ENCODE measurements around the gene ERC1.
"Not testable (repeated sequence)": the region's sequence is repeated elsewhere in the genome, so short reads cannot be mapped to it uniquely, and the experiment has no call there.

ERC1 gene

DNA sequence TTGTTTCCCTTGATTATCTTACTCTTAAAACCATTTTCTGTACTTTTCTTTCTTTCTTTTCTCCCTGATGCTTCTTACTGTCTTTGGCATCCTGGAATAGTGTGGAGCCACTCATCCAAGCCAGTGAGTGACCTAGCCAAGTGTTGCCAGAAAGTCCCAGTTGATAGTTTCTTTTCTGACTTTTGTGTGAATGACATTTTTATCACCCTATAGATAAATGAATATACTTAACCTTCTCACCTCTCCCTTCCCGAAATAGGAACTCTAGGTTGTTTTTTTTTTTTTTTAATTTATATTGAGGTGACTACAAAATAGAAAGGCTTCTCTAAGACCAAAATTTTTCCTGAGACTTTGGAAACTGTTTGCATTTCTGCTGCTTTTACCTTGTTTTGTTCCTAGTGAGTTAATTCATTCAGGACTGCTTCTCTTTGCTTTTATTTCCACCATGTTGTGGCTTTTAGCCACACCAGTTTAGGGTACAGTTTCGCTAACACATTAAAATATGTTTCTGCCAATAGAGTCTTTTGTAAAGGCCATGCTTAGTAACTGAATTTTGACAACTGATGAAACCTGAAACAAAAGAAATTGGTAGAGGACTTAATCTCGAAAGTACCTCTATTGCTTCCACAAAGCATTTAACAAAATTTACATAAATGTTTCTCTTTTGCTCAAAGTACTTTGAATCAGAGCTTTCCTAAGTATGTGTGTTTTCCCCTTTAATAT, 194.6 kb downstream of the ERC1 start:
- DNase-seq (ENCODE audit: low read depth in 2 of 2): no peak

DNA sequence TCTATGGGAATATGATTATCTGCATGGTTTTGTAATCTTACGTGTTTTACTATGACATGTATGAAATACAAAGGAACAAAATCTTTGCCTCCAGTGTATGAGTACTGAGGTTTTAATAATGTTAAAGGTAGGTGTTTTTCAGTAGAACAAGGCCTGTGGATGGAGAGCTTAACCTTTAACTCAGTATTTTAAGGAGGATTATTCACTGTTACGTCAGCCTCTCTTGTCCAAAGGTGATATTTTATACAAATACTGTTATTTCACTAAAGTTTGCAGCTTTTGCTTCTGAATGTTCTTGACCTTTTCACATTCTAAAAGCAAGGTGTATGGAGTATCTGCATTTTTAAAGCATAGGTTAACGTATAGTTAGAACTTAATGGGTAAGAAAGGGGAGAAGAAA, 195.3 kb downstream of the ERC1 start:
- DNase-seq (ENCODE audit: low read depth in 2 of 2): no peak

- no peak for DNase-seq (ENCODE audit: low read depth in 2 of 2)
These were observed 197.0 kb downstream of the ERC1 start for GRCh38 chr12:1188016-1188415.

GRCh38 chr12:1189163-1189562, 198.1 kb downstream of the ERC1 start:
- DNase-seq (ENCODE audit: low read depth in 2 of 2): no peak

DNA sequence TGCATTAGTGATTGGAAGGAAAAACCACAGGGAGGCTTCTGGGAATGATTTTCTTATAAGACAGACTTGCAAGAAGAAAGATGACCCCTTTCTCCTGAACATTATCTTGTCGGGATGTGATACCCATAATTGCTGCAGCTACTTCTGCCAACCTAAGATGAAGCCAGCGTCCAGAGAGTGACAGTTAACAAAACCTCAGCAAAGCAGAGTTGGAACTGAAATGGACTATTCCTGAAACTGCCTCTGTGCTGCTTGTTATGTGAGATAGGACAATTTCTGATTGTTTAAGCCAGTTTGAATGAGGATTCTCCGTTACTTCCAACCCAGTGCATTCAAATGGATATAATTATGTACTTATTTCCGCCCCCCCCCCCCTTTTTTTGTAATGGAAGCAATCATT, 204.5 kb downstream of the ERC1 start:
- DNase-seq (ENCODE audit: low read depth in 2 of 2): no peak

DNA sequence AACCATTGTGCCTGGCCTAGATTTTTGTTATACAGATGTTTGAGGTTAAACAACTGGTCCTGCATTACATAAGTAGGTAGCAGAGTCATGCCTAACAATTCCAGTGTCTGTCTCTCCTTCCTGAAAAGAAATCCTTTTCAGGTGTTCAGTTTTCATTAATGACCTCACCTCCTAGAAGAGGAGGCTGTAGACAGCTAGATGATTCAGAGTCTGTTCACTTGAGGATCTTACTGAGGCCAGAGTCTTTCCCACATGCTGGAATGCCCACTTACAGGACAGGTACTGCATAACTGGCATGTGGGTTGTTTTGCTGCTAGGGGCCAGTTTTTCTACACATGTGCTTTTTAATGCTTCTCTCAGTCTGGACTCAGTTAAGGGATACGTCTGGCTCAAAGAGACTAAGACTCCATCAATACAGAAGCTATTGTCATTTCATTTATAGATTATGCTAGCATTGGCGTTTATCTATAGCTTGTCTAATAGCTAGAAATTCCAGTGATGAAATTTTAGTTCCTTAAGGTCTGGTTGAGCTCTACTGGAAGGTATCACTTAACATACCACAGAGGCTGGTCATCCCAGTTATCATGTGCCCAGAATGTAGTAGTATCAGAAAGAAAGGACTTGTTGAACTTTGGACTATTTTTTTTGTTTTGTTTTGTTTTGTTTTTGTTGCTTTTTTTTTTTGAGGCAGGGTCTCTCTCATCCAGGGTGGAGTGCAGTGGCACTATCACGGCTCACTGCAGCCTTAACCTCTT, 206.4 kb downstream of the ERC1 start:
- DNase-seq (ENCODE audit: low read depth in 2 of 2): no peak

GRCh38 chr12:1198854-1199253, 207.8 kb downstream of the ERC1 start:
- DNase-seq (ENCODE audit: low read depth in 2 of 2): not testable (repeated sequence)

- no peak for DNase-seq (ENCODE audit: low read depth in 2 of 2)
These were observed 208.7 kb downstream of the ERC1 start for GRCh38 chr12:1199700-1200099.

DNA sequence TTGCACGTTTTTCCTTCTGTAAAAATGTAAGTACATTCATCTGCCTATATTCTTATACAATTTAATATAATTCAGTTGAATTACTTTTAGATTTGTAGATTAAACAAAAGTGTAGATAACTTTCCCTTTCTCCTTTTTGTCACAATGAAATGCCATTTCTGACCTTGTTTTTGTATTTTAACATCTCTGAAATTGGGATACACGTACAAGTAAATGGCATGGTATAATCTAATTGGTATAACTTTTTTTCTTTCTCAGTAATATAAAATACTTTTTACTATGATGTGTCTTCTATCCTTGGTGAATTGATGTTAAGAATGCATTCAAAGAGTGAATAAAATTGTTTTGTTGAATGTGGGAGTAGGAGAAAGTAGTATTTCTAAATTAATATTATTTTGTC, 210.0 kb downstream of the ERC1 start:
- no peak for DNase-seq (ENCODE audit: low read depth in 2 of 2)

DNA sequence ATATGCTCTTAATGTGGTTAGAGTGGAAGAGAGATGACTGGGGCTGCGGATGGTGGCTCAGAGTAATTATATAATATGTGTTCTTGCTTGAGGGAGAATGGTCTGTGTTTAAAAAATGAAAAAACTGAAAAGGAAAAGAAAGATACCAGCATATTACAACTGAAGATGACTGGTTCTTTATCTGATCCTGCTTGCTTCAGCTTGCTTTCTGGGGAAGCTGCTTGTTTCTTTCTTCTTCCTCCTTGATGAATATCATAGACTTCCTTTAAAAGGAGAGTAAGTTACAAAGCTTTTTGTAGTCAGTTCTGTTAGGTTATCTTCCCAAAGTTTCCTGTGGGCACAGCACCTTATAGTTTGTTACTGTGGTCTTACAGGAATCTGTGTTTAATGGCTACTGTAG, 210.9 kb downstream of the ERC1 start:
- no peak for DNase-seq (ENCODE audit: low read depth in 2 of 2)

- no peak for DNase-seq (ENCODE audit: low read depth in 2 of 2)
These were observed 212.7 kb downstream of the ERC1 start for GRCh38 chr12:1203735-1204019.

- no peak for DNase-seq (ENCODE audit: low read depth in 2 of 2)
These were observed 213.6 kb downstream of the ERC1 start for GRCh38 chr12:1204581-1205121.

DNA sequence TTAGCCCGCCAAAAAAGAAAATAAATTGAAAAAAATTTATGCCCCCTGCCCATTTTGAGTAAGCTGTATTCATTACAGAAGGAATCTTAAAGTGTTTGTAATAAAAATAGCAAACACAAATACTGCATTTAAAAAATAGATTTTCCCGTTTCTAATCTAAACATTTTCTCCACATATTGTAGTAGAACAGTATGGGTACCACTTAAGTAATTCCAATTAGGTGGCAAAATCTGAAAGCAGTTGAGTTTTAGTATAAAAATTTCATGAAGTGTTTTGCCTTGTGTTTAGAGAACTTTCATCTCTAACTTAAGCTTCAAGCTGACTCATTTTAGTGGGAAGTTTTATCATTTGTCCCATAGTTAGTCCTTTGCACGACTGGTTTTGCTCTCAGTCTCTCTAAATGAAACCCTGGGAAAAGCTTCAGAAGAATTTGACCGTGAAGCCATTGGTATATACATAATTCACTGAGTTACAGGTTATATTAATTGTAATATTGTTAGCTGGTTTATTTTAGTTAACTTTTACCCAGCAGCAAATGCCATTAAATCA, 214.6 kb downstream of the ERC1 start:
- no peak for DNase-seq (ENCODE audit: low read depth in 2 of 2)

- DNase-seq (ENCODE audit: low read depth in 2 of 2): no peak
These were observed 215.2 kb downstream of the ERC1 start for GRCh38 chr12:1206118-1206734.

DNA sequence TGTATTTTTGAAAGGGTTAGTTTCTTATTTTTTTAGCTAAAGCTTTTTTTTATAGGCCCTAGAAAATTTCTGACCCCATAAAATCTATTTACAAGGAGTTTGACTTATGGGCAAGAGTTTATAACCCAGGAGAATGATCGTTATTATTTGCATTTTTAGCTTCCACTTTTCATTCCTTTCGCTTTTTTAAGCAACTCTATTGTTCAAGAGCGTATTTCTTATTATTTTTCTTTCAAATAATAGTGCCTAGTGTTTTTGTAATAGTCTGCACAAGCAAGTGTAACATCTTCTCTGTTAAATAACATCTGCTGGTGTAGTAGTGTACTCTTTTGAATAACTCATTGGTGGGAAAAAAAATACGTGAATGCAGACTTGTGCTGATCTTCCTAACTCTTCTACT, 216.3 kb downstream of the ERC1 start:
- no peak for DNase-seq (ENCODE audit: low read depth in 2 of 2)

- not testable (repeated sequence) for DNase-seq (ENCODE audit: low read depth in 2 of 2)
These were observed 217.7 kb downstream of the ERC1 start for GRCh38 chr12:1208719-1209118.

GRCh38 chr12:1212526-1212925, 221.5 kb downstream of the ERC1 start:
- no peak for DNase-seq (ENCODE audit: low read depth in 2 of 2)

GRCh38 chr12:1213205-1213604, 222.2 kb downstream of the ERC1 start:
- no peak for DNase-seq (ENCODE audit: low read depth in 2 of 2)

GRCh38 chr12:1213618-1214205, 222.7 kb downstream of the ERC1 start:
- DNase-seq (ENCODE audit: low read depth in 2 of 2): no peak

DNA sequence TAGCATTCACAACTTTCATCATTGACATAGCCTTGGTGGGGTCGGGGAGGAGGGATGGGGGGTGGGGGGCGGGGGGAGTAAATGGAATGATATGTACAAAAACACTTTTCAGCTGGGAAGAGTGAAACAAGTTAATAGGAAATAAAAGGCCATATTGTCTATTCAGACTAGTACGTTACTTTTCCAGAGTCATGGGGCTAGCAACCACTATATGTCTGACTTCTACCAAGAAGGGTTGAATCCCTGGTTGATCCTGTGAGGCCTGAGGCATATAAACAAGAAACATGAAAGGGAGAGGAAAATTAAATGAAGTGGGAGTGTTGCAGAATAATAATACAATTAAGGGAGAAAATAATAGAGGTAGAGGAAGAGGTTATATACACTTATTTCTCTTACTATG, 225.5 kb downstream of the ERC1 start:
- no peak for DNase-seq (ENCODE audit: low read depth in 2 of 2)

GRCh38 chr12:1217191-1217949, 226.3 kb downstream of the ERC1 start:
- DNase-seq (ENCODE audit: low read depth in 2 of 2): no peak

- no peak for DNase-seq (ENCODE audit: low read depth in 2 of 2)
These were observed 227.3 kb downstream of the ERC1 start for GRCh38 chr12:1218369-1218768.

Measured in stimulated activated CD8-positive, alpha-beta memory T cell treated with anti-CD3 and anti-CD28 coated beads, Interleukin-7, amount 100 ng/mL, for 4 hours (primary cell).